ENCODE data around the gene HAUS3. TPM values are rescaled to one million over a fixed set of nuclear protein-coding genes. Genes with fewer than 3 reads are reported as not detected.

The HAUS3 gene
- total and polyA plus RNA-seq, 2 of the 13 experiments (the other 11 are each of a cell fraction or from before 2014, with no cell fraction given), result 3.9 to 12.6 TPM

DNA sequence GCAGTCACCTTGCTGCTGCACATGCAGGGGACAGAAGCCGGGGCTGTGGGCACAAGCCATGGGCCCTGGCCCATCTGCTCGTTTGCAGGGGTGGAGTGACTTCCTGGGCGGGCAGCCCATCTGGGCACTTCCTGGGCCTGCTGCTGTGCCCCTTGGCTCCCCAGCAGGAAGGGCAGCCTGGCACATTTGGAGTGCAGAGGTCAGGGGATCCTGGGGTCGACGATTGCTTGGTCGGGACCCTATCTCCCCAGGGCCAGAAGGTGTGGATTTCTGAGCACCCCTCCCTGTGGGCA lies 30.9 kb upstream of the HAUS3 start:
- ATAC-seq (no peak), DNase-seq (ENCODE audit: low spot score) (no peak), FAIRE-seq (no peak)
- H3K27me3 ChIP-seq (ENCODE audit: control insufficient read depth in 1 of 2, insufficient read depth in 2 of 2, low read length in 2 of 2), result peaks cover 17 to 63% of the 10 kb centered on the region in 2 experiments; a peak in 4 of 5 replicates
- H3K27ac ChIP-seq (ENCODE audit: extremely low read length, insufficient read depth, low read length), result no peak overlapping the region
- H2AFZ ChIP-seq (ENCODE audit: low read length), result no peak overlapping the region
- WGBS (ENCODE audit: low lambda C conversion rate), result no CpG with 5 or more reads among the region's 6 CpGs
- no TSS peak for BruUV-seq (replicated peaks)
- H3K9ac ChIP-seq (ENCODE audit: insufficient read depth, low read depth, low read length), result no peak overlapping the region
- intact Hi-C loops (cut with micrococcal nuclease; ENCODE audit: unreplicated experiment) (no loop called here), in situ Hi-C loops (cut with HindIII; ENCODE audit: extremely low pct_ligation_motif_present, low pct_unique_long_range_greater_than_20kb) (no loop called here)
- H4K20me1 ChIP-seq (ENCODE audit: insufficient read depth, low read length), result no peaks in the 10 kb centered on the region
- no peaks in the 10 kb centered on the region for H3K79me2 ChIP-seq (ENCODE audit: insufficient read depth, low read length)
- no peaks in the 10 kb centered on the region for H3K4me1 ChIP-seq (ENCODE audit: insufficient read depth, low read length)
- no peaks in the 10 kb centered on the region for H3K36me3 ChIP-seq (replicated peaks in 1 of 2; ENCODE audit: control insufficient read depth in 1 of 2, insufficient read depth in 2 of 2, low read length in 2 of 2)
- H3K9me3 ChIP-seq (ENCODE audit: low read length), result no peaks in the 10 kb centered on the region
- TF ChIP-seq ZNF20 (CRISPR knock-in tag; IDR thresholded peaks at IDR 0.05), result no peak
- CTCF ChIA-PET (ENCODE audit: low intra/inter-chr PET ratio, low total read pairs), result no interaction called here
- POLR2A ChIA-PET, result no interaction called here
- no peak overlapping the region for H3K4me3 ChIP-seq (replicated peaks in 1 of 3; ENCODE audit: insufficient read depth in 1 of 3, low read depth in 2 of 3, low read length in 3 of 3)
- H3K4me2 ChIP-seq (ENCODE audit: low read depth, low read length), result no peak overlapping the region

DNA sequence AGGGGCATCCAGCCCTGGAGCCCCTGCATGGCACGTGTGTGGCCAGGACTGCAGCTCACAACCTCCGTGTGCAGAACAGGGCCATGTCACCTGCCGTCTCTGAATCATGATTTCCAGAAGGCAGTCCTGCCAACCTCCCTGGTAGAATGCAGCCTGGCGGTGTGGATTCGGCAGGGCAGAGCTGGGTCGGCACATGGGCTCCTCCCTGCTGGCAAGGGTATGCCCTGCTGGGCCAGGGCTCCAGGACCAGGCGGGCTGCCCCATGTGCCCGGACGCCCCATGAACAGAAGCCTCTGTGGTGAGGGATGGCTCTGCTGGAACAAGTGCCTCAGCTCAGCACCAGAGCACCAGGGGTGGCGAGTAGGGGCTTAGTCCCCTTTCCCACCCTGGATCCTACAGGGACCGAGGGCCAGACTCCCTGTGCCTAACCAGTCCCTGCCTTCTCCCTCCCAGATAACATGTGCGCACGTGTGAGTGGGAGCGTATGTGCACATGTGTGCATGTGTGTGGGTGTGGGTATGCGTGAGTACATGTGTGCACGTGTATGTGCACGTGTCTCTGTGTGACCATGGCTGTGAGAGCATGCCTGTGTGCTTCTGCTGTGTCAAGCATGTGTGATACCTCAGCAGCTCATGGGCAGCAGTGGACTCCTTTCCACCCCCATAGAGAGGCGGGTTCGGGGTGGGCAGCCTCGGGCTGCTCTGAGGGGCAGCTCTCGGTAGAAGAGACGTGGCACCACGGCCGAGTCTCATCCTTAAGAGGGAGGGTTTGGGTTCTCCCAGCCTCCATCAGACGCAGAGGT lies 30.3 kb upstream of the HAUS3 start:
- no peak overlapping the region for H2AFZ ChIP-seq (ENCODE audit: low read length)

More for the DNA sequence above, 30.3 kb upstream of the HAUS3 start:
- peaks cover 19 to 69% of the 10 kb centered on the region in 2 experiments; a peak in 4 of 5 replicates for H3K27me3 ChIP-seq (ENCODE audit: control insufficient read depth in 1 of 2, insufficient read depth in 2 of 2, low read length in 2 of 2)
- no peaks in the 10 kb centered on the region for H3K4me1 ChIP-seq (ENCODE audit: insufficient read depth, low read length)
- no peak overlapping the region for H3K9ac ChIP-seq (ENCODE audit: insufficient read depth, low read depth, low read length)
- in situ Hi-C loops (cut with HindIII; ENCODE audit: extremely low pct_ligation_motif_present, low pct_unique_long_range_greater_than_20kb), result no loop called here
- no peaks in the 10 kb centered on the region for H4K20me1 ChIP-seq (ENCODE audit: insufficient read depth, low read length)
- H3K36me3 ChIP-seq (replicated peaks in 1 of 2; ENCODE audit: control insufficient read depth in 1 of 2, insufficient read depth in 2 of 2, low read length in 2 of 2), result no peaks in the 10 kb centered on the region
- DNase-seq (ENCODE audit: low spot score), result no peak
- H3K27ac ChIP-seq (ENCODE audit: extremely low read length, insufficient read depth, low read length), result no peak overlapping the region
- ATAC-seq, result no peak
- FAIRE-seq, result no peak
- no peak overlapping the region for H3K4me3 ChIP-seq (replicated peaks in 1 of 3; ENCODE audit: insufficient read depth in 1 of 3, low read depth in 2 of 3, low read length in 3 of 3)
- ChIA-PET POLR2A (no interaction called here), CTCF (ENCODE audit: low intra/inter-chr PET ratio, low total read pairs) (no interaction called here)
- no TSS peak for BruUV-seq (replicated peaks)
- 58% methylated on average over 12 of the region's 25 CpGs for WGBS (ENCODE audit: low lambda C conversion rate)
- H3K4me2 ChIP-seq (ENCODE audit: low read depth, low read length), result no peak overlapping the region
- no peak for TF ChIP-seq ZNF17 (CRISPR knock-in tag; IDR thresholded peaks at IDR 0.05)
- TF ChIP-seq, protein P1, sequence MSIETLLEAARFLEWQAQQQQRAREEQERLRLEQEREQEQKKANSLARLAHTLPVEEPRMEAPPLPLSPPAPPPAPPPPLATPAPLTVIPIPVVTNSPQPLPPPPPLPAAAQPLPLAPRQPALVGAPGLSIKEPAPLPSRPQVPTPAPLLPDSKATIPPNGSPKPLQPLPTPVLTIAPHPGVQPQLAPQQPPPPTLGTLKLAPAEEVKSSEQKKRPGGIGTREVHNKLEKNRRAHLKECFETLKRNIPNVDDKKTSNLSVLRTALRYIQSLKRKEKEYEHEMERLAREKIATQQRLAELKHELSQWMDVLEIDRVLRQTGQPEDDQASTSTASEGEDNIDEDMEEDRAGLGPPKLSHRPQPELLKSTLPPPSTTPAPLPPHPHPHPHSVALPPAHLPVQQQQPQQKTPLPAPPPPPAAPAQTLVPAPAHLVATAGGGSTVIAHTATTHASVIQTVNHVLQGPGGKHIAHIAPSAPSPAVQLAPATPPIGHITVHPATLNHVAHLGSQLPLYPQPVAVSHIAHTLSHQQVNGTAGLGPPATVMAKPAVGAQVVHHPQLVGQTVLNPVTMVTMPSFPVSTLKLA (IDR thresholded peaks at IDR 0.05), result peak; percentile 98
- H3K79me2 ChIP-seq (ENCODE audit: insufficient read depth, low read length), result no peaks in the 10 kb centered on the region
- H3K9me3 ChIP-seq (ENCODE audit: low read length), result no peaks in the 10 kb centered on the region
- intact Hi-C loops (cut with micrococcal nuclease; ENCODE audit: unreplicated experiment), result no loop called here

Data from HepG2 (cell line).